GM21381 (cell line): ENCODE data around the gene RYR1.
"Not testable (repeated sequence)": the region's sequence is repeated elsewhere in the genome, so short reads cannot be mapped to it uniquely, and the experiment has no call there.

Experiments
- ATAC-seq: cut with Tn5 transposase; IDR thresholded peaks from one replicate; pipeline ENCODE4 v1.9.1; 2021; ENCODE audit warnings: mild to moderate bottlenecking, moderate library complexity; ENCODE audit not compliant: unreplicated experiment

The RYR1 gene

GRCh38 chr19:38602856-38603255, 169.4 kb downstream of the RYR1 start:
- not testable (repeated sequence) for ATAC-seq

GRCh38 chr19:38606131-38606530, 172.6 kb downstream of the RYR1 start:
- no peak for ATAC-seq

GRCh38 chr19:38614289-38614688, 180.8 kb downstream of the RYR1 start:
- ATAC-seq, result no peak

GRCh38 chr19:38615007-38615581, 181.6 kb downstream of the RYR1 start:
- ATAC-seq, result no peak

GRCh38 chr19:38616265-38616664, 182.8 kb downstream of the RYR1 start:
- no peak for ATAC-seq

- no peak for ATAC-seq
Measured at GRCh38 chr19:38617283-38617763, 183.8 kb downstream of the RYR1 start.

GRCh38 chr19:38617764-38618589, 184.5 kb downstream of the RYR1 start, which contains the start of gene MAP4K1:
Gene MAP4K1 (minus strand): TSS chr19:38617953. CDS start chr19:38617895, 58 bp downstream.
- ATAC-seq, result peak; percentile 48

- peak; percentile 66 for ATAC-seq
Measured at GRCh38 chr19:38618590-38619360, 185.3 kb downstream of the RYR1 start, which contains the start of gene EIF3K. Gene EIF3K (plus strand): TSS chr19:38619188. CDS start chr19:38619269, 81 bp downstream.

- ATAC-seq, result no peak
Measured at GRCh38 chr19:38619361-38620174, 186.1 kb downstream of the RYR1 start.

GRCh38 chr19:38624822-38625221, 191.3 kb downstream of the RYR1 start:
- ATAC-seq, result no peak

GRCh38 chr19:38626401-38626800, 192.9 kb downstream of the RYR1 start:
- no peak for ATAC-seq

GRCh38 chr19:38629568-38629967, 196.1 kb downstream of the RYR1 start:
- no peak for ATAC-seq

- ATAC-seq, result not testable (repeated sequence)
Measured at GRCh38 chr19:38631301-38631700, 197.8 kb downstream of the RYR1 start.

- not testable (repeated sequence) for ATAC-seq
Measured at GRCh38 chr19:38631811-38632475, 198.5 kb downstream of the RYR1 start.

GRCh38 chr19:38632476-38633213, 199.2 kb downstream of the RYR1 start:
- no peak for ATAC-seq

- ATAC-seq, result no peak
Measured at GRCh38 chr19:38634757-38635482, 201.4 kb downstream of the RYR1 start.

GRCh38 chr19:38635483-38636399, 202.2 kb downstream of the RYR1 start:
- ATAC-seq, result no peak
